ENCODE data around the gene NOP53. TPM values are rescaled to one million over a fixed set of nuclear protein-coding genes. Genes with fewer than 3 reads are reported as not detected.

Gene NOP53
- 55.7 and 56.6 TPM in 2 replicates for total RNA-seq

DNA sequence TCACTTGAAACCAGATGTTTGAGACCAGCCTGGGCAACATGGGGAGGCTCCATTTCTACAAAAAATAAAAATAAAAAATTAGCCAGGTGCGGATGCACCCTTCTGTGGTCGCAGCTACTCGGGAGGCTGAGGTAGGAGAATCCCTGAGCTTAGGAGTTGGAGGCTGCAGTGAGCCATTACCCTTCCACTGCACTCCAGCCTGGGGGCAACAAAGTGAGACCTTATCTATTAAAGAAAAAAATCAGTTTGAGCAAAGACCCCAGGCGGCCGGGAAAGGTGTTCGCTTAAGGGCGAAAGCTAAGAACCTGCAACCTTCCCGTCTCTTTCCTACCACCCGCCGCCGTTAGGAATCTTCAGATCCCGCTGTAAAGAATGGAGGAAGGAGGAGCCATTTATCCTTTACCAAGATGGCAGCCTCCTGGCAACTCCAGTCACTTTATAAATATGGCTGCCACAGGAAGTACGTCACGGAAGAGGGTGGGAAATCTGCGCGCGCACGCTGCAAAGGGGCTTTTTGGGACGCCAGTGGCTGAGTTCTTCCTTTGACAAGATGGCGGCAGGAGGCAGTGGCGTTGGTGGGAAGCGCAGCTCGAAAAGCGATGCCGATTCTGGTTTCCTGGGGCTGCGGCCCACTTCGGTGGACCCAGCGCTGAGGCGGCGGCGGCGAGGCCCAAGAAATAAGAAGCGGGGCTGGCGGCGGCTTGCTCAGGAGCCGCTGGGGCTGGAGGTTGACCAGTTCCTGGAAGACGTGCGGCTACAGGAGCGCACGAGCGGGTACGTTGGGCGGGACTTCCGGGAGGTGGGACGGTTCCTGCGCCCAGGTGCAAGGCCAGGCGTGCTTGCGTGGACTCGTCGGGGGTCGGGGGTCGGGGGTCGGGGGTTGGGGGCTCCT, at the start of gene NOP53:
NOP53 (plus strand) TSS at position 537 of the 892 bp plus-strand sequence; CDS start at position 551, 14 bp downstream.
- DNase-seq (ENCODE audit: insufficient read length, low spot score, missing footprints): peak; percentile 99
- Histone ChIP-seq H3K9me3 (ENCODE audit: low read depth, low read length) (no peaks in the 10 kb centered on the region), H4K20me1 (ENCODE audit: insufficient read depth, low read length) (peaks cover 20% of the 10 kb centered on the region), H3K36me3 (ENCODE audit: insufficient read depth, low read length) (peaks cover 51% of the 10 kb centered on the region), H3K4me2 (ENCODE audit: insufficient read depth, low read length) (peak within 1 kb of the TSS; percentile 90), H3K4me3 (ENCODE audit: insufficient read depth, low read length) (peak within 1 kb of the TSS; percentile 89), H3K27me3 (ENCODE audit: insufficient read depth, low read length) (no peaks in the 10 kb centered on the region), H3K4me1 (ENCODE audit: insufficient read depth, low read length) (peaks cover 16% of the 10 kb centered on the region), H2AFZ (ENCODE audit: low read length) (peak within 1 kb of the TSS; percentile 88), H3K27ac (ENCODE audit: low read depth, low read length) (peak within 1 kb of the TSS; percentile 79), H3K79me2 (ENCODE audit: insufficient read depth, low read length) (peaks cover 41% of the 10 kb centered on the region)
- TF ChIP-seq, protein P1, sequence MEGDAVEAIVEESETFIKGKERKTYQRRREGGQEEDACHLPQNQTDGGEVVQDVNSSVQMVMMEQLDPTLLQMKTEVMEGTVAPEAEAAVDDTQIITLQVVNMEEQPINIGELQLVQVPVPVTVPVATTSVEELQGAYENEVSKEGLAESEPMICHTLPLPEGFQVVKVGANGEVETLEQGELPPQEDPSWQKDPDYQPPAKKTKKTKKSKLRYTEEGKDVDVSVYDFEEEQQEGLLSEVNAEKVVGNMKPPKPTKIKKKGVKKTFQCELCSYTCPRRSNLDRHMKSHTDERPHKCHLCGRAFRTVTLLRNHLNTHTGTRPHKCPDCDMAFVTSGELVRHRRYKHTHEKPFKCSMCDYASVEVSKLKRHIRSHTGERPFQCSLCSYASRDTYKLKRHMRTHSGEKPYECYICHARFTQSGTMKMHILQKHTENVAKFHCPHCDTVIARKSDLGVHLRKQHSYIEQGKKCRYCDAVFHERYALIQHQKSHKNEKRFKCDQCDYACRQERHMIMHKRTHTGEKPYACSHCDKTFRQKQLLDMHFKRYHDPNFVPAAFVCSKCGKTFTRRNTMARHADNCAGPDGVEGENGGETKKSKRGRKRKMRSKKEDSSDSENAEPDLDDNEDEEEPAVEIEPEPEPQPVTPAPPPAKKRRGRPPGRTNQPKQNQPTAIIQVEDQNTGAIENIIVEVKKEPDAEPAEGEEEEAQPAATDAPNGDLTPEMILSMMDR (IDR thresholded peaks at IDR 0.05; ENCODE audit: extremely low read depth, low read depth, low read length): no peak

GRCh38 chr19:47696635-47697034, 48.7 kb upstream of the NOP53 start:
- Histone ChIP-seq H2AFZ (ENCODE audit: low read length) (no peak overlapping the region), H3K27me3 (ENCODE audit: insufficient read depth, low read length) (no peaks in the 10 kb centered on the region), H3K4me2 (ENCODE audit: insufficient read depth, low read length) (no peak overlapping the region), H3K27ac (ENCODE audit: low read depth, low read length) (no peak overlapping the region), H3K79me2 (ENCODE audit: insufficient read depth, low read length) (peaks cover 9% of the 10 kb centered on the region), H3K4me3 (ENCODE audit: insufficient read depth, low read length) (no peak overlapping the region), H3K4me1 (ENCODE audit: insufficient read depth, low read length) (no peaks in the 10 kb centered on the region), H4K20me1 (ENCODE audit: insufficient read depth, low read length) (peaks cover 13% of the 10 kb centered on the region), H3K36me3 (ENCODE audit: insufficient read depth, low read length) (peaks cover 29% of the 10 kb centered on the region), H3K9me3 (ENCODE audit: low read depth, low read length) (no peaks in the 10 kb centered on the region)
- peak; percentile 58 for DNase-seq (ENCODE audit: insufficient read length, low spot score, missing footprints)
- TF ChIP-seq, protein P1 (IDR thresholded peaks at IDR 0.05; ENCODE audit: extremely low read depth, low read depth, low read length): no peak

GRCh38 chr19:47697863-47698609, 47.3 kb upstream of the NOP53 start:
- TF ChIP-seq, protein P1 (IDR thresholded peaks at IDR 0.05; ENCODE audit: extremely low read depth, low read depth, low read length): peak; percentile 99
- Histone ChIP-seq H3K27me3 (ENCODE audit: insufficient read depth, low read length) (no peaks in the 10 kb centered on the region), H2AFZ (ENCODE audit: low read length) (no peak overlapping the region), H3K79me2 (ENCODE audit: insufficient read depth, low read length) (peaks cover 3% of the 10 kb centered on the region), H3K4me2 (ENCODE audit: insufficient read depth, low read length) (no peak overlapping the region), H3K4me1 (ENCODE audit: insufficient read depth, low read length) (no peaks in the 10 kb centered on the region), H3K4me3 (ENCODE audit: insufficient read depth, low read length) (no peak overlapping the region), H3K27ac (ENCODE audit: low read depth, low read length) (peak overlapping the region; percentile 18), H3K36me3 (ENCODE audit: insufficient read depth, low read length) (peaks cover 31% of the 10 kb centered on the region), H3K9me3 (ENCODE audit: low read depth, low read length) (no peaks in the 10 kb centered on the region), H4K20me1 (ENCODE audit: insufficient read depth, low read length) (peaks cover 8% of the 10 kb centered on the region)
- peak; percentile 99 for DNase-seq (ENCODE audit: insufficient read length, low spot score, missing footprints)

Data from osteoblast (primary cell).